Endothelial cell of coronary artery (primary cell): ENCODE results near the gene PCDHA11. TPM values are rescaled to one million over a fixed set of nuclear protein-coding genes. Genes with fewer than 3 reads are reported as not detected.

Experiments
- total RNA-seq: library from RNA; depleted of rRNA; stranded (reverse); fragments of >200 nt; gene quantifications from 2 replicates; pipeline ENCODE4 v1.2.3, GENCODE V29; 2014

The PCDHA11 gene
- 0.09 and 0.27 TPM in 2 replicates for total RNA-seq

GRCh38 chr5:140868721-140869554 is at the start of gene PCDHA11:
Gene PCDHA11, plus strand, starts transcription at chr5:140868957. Its CDS starts 147 bp downstream, at chr5:140869104.

GRCh38 chr5:140821375-140822280 is 47.1 kb upstream of the PCDHA11 start, which contains the start of gene PCDHA5:
Gene PCDHA5, plus strand, starts transcription at chr5:140821613.

GRCh38 chr5:140827704-140828361 is 40.9 kb upstream of the PCDHA11 start, which contains the start of gene PCDHA6:
Gene PCDHA6, plus strand, starts transcription at chr5:140827960. Its CDS starts 132 bp downstream, at chr5:140828092.

GRCh38 chr5:140833993-140834392 is 34.8 kb upstream of the PCDHA11 start, which contains the start of gene PCDHA7:
Gene PCDHA7, plus strand, starts transcription at chr5:140834269. Its CDS starts 115 bp downstream, at chr5:140834384.

GRCh38 chr5:140840978-140841962 is 27.5 kb upstream of the PCDHA11 start, which contains the start of gene PCDHA8:
Gene PCDHA8, plus strand, starts transcription at chr5:140841187. Its CDS starts 135 bp downstream, at chr5:140841322.

GRCh38 chr5:140848139-140849102 is 20.3 kb upstream of the PCDHA11 start, which contains the start of gene PCDHA9:
Gene PCDHA9, plus strand, starts transcription at chr5:140848382. Its CDS starts 114 bp downstream, at chr5:140848496.

GRCh38 chr5:140855772-140856674 is 12.7 kb upstream of the PCDHA11 start, which contains the start of gene PCDHA10:
Gene PCDHA10, plus strand, starts transcription at chr5:140855897. Its CDS starts 152 bp downstream, at chr5:140856049.

GRCh38 chr5:140875085-140876065 is 6.6 kb downstream of the PCDHA11 start, which contains the start of gene PCDHA12:
Gene PCDHA12, plus strand, starts transcription at chr5:140875308. Its CDS starts 165 bp downstream, at chr5:140875473.

GRCh38 chr5:140881889-140882590 is 13.3 kb downstream of the PCDHA11 start, which contains the start of gene PCDHA13:
Gene PCDHA13, plus strand, starts transcription at chr5:140882124. Its CDS starts 145 bp downstream, at chr5:140882269.

Other genes with a start within 250 kb of the PCDHA11 start
- gene CD14, start 235.8 kb upstream of the PCDHA11 start, total RNA-seq = 0.09 and 2.2 TPM in 2 replicates
- gene TMCO6, start 229.5 kb upstream of the PCDHA11 start, total RNA-seq = 7.4 and 10.5 TPM in 2 replicates
- gene NDUFA2, start 221.3 kb upstream of the PCDHA11 start, total RNA-seq = 54.1 and 75.7 TPM in 2 replicates
- 109 and 111 TPM in 2 replicates for gene IK, start 221.1 kb upstream of the PCDHA11 start, total RNA-seq
- gene WDR55, start 204.1 kb upstream of the PCDHA11 start, total RNA-seq = 26.4 and 29.5 TPM in 2 replicates
- gene DND1, start 195.4 kb upstream of the PCDHA11 start, total RNA-seq = 0.09 and 0.19 TPM in 2 replicates
- gene HARS1, start 177.6 kb upstream of the PCDHA11 start, total RNA-seq = 79.3 and 96.4 TPM in 2 replicates
- gene HARS2, start 177.5 kb upstream of the PCDHA11 start, total RNA-seq = 31.3 and 32.5 TPM in 2 replicates
- gene ZMAT2, start 168.5 kb upstream of the PCDHA11 start, total RNA-seq = 54.5 and 63.3 TPM in 2 replicates
- under 0.01 TPM in 1 of 2 replicates, not detected in the other for gene PCDHA1, start 82.8 kb upstream of the PCDHA11 start, total RNA-seq
- 0.18 and 0.19 TPM in 2 replicates for gene PCDHA2, start 74.1 kb upstream of the PCDHA11 start, total RNA-seq
- 0.28 and 0.36 TPM in 2 replicates for gene PCDHA3, start 67.9 kb upstream of the PCDHA11 start, total RNA-seq
- gene PCDHA4, start 61.9 kb upstream of the PCDHA11 start, total RNA-seq = 0.75 and 1.1 TPM in 2 replicates
- 0.09 TPM in 2 replicates for gene PCDHA5, start 47.3 kb upstream of the PCDHA11 start, total RNA-seq
- 0.56 and 0.63 TPM in 2 replicates for gene PCDHA6, start 41.0 kb upstream of the PCDHA11 start, total RNA-seq
- gene PCDHA7, start 34.7 kb upstream of the PCDHA11 start, total RNA-seq = 0.27 and 0.28 TPM in 2 replicates
- 0.09 and 0.19 TPM in 2 replicates for gene PCDHA8, start 27.8 kb upstream of the PCDHA11 start, total RNA-seq
- gene PCDHA9, start 20.6 kb upstream of the PCDHA11 start, total RNA-seq = 0.09 TPM in 2 replicates
- 0.45 and 0.56 TPM in 2 replicates for gene PCDHA10, start 13.1 kb upstream of the PCDHA11 start, total RNA-seq
- 0.09 and 0.19 TPM in 2 replicates for gene PCDHA12, start 6.4 kb downstream of the PCDHA11 start, total RNA-seq
- gene PCDHA13, start 13.2 kb downstream of the PCDHA11 start, total RNA-seq = 0.09 and 0.19 TPM in 2 replicates
- 0.18 and 0.19 TPM in 2 replicates for gene PCDHAC1, start 57.3 kb downstream of the PCDHA11 start, total RNA-seq
- 0.09 and 2.4 TPM in 2 replicates for gene PCDHAC2, start 97.5 kb downstream of the PCDHA11 start, total RNA-seq
- not detected in 2 replicates for gene PCDHB1, start 182.4 kb downstream of the PCDHA11 start, total RNA-seq
- 1.8 and 3.5 TPM in 2 replicates for gene PCDHB2, start 225.7 kb downstream of the PCDHA11 start, total RNA-seq
- gene PCDHB3, start 231.5 kb downstream of the PCDHA11 start, total RNA-seq = 0.36 and 0.38 TPM in 2 replicates